GM19240 (cell line): Measurements from ENCODE around the gene SERPINE3.

Source experiments
- DNase-seq: peaks from one replicate; pipeline ENCODE4 v3.0.0; 2011; ENCODE audit warnings: low spot score; ENCODE audit not compliant: insufficient read length

Gene SERPINE3

DNA sequence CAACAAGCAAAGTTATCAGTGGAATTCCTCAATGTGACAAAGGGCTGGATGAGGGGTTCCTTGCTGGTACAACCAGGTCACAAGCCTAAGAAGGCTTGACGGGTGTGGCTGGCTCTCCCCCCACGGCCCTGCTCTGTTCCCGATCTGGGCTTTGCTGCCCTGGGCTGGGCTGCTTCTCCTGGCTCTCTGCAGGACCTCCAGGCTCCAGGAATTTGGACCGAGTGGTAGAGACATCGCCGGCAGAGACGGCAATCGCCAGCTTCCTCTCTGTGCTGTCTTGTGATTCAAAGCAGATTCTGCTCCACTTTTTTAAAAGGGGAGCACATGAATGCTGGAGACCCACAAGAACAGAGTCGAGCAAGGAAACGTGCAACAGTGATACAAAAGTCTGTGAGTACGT, at the start of gene SERPINE3:
SERPINE3 (plus strand) TSS at position 338 of the 400 bp plus-strand sequence. CDS start 1,401 bp downstream, outside the sequence.
- no peak for DNase-seq

DNA sequence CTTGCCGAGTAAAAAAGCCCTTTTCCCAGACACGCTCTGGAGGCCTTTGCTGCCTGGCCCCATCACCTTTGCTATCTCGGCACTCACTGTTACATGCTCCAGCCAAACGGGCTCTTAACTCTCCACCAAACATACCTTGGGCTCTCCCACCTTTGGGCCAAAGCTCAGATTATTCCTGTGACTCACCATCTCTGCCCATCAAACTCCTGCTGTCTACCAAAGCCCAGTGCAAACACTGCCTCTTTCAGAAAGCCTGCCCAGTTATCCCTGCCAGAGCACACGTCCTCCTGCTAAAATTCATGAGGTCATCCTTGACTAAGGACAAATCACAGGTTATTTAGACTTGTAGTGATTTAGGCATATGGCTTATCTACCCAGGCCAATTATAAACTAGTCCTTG, 48.1 kb upstream of the SERPINE3 start:
- no peak for DNase-seq

GRCh38 chr13:51292000-51292565, 47.4 kb upstream of the SERPINE3 start:
- no peak for DNase-seq

DNA sequence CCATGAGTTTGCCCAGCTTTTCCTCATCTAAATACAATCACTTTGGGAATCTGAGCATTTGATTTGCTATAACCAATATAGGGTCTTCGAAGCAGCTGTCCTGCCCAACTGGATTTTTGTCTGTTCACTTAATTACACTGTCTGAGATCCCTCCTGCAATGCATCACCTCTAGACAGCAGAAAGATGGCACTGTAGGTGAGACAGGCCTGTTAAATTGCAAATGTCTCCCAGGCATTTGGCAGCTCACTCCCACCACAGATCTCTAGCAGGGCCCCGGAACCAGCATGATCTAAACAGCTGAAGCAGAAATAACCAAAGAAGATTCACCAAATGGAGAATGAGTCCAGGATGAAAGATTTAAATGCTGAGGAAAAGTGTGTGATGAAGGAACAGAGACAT, 41.9 kb upstream of the SERPINE3 start:
- no peak for DNase-seq

- no peak for DNase-seq
Measured at GRCh38 chr13:51298812-51299211, 40.7 kb upstream of the SERPINE3 start.

DNA sequence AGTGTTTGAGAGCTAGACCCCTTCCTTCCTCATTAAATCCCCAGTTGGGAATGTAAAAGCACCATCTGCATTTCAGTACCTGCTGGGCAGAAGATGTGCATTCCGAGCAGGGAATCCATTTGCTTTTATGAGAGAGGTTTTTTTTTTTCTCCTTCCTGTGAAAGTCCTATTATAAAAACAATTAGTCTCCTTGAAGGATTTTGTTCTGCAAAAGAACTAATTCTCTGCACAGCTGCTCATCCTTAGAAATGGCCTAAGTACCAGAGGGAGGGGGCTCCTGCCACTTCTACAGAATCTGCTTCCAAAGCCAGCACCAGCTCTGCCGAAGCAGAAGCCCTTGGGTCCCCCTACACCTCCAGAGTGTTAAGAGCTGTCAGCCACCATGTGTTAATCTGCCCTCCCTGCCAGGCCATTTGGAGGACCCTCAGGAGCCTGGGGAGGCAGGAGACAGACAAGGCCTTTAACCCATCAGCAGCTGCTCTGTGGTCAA, 36.4 kb upstream of the SERPINE3 start:
- DNase-seq, result no peak

- DNase-seq, result no peak
Measured at GRCh38 chr13:51303882-51304281, 35.6 kb upstream of the SERPINE3 start.

DNA sequence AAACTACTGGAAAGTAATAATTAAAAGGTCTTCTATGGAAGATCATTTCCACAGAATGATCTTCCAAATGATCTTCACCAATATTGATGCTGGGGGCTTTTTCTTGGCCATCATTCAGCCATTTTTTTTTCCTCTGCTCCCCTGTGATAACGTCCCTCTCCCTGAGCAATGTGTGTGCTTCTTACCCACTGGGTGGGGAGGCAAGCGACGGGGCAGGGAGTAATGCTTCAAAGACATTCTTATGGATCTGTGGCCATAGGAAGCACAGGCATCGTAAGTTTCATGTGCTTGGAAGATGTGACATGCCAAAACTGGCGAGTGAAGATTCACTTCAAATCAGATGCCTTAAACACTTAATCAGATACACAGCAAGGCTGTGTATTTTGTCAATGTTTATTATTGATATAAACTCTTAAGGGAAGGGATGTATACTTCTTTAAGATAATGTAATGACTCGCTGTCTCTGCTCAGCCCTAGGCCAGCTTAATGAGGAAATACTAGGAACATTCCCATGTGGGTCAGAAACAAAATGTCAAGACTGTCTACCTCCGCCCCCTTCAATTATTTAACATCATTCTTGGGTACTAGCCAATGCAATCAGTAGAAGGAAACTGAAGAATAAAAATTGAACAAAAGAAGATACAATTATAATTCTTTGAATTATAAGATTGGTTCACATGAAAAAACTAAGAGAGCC, 34.1 kb upstream of the SERPINE3 start:
- DNase-seq, result no peak

DNA sequence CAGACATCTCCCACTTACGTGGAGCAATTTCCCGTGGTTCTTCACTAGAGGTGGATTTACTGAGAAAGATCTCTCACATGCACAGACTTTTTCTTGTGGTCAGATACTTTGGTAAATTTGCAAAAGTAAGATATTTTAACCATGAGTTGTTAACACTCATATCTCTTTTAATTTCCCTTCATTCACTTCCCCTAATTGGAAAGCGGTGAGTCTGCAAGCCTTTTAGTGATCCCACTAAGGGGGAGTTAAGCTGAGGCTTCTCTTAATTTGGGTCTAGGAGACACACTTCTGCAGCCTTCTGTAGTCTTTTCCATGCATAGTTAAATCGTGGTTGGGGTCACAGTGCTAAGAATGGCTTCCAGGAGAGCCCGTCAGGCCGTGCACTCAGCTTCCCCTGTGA, 30.7 kb upstream of the SERPINE3 start:
- no peak for DNase-seq

DNA sequence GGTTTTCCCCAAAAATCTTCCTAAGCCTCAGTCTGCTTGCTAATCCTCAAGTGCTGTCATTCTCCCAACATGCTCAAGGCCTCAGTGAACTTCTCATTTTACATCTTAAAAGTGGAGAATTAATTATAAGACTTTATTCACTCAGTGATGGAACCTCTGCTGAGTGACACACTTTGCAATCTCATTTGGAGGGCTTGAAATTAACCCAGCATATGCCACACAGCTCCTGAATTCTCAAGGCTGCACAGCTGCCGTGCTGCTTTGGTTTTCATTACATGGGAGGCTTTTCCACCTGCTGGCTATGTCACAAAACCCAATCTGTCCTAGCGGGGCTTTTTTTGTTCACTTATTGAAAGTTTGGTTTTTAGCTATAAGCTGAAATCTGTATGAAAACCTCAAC, 28.3 kb upstream of the SERPINE3 start:
- no peak for DNase-seq

DNA sequence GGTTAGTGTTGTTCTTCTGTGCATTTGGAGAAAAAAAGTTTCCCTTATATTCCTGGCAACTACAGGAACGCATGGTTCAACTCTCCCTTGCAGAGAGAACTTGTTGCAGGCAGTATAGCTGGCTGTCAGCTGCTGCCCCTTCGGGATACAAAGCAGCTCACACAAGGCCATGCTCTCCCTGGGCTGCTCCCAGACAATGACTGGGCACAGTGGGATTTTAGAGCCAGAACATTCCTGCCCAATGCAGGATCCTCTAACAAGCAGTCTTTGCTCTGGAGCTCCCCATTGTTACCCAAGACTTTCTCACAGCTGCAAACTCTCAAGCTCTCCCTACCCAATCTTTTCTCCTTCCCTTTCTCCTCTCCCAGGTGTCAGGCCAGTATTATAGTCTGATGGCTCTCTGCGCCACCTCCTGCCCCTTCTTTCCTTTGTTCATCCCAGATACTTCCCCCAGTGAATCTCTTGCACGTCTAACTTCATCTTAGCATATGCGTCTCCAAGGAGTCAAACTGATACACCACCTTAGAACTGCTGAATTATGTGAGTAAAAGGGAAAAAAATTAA, 27.5 kb upstream of the SERPINE3 start:
- DNase-seq, result no peak

DNA sequence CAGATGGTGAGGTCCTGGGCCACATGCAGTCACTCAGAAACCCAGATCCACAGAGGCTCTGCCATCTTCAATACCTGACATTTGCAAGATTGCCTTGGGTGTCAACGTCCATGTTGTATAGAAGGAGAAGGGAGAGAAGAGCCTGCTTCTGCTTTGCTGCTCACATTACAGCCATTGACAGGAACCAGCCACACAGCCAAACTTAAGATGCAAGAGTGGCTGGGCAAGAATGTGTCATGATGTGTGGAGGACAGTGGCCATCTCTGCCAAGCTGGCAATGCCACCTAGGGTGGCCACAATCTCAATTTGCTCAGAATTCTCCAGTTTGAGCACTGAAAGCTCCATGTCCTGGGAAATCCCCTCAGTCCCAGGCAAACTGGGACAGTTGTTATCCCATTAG, 25.9 kb upstream of the SERPINE3 start:
- DNase-seq, result no peak

DNA sequence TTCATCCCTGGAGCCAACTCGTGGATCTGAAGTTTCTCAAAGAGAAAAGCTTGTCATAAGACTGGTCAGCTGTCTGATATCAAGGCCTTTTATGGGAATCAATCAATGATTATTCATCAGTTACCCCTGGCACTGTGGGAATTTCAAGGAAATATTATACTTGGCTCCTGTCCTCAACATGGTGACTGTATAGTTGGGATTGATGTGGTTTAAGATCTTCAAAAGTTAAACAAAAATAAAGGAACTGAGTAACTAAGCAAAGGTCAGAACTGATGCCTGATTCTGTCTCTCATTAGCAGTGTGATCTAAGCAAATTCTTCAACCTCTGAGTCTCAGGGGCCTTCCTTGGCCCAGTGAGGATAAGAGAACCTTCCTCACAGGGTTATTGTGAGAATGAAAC, 22.2 kb upstream of the SERPINE3 start:
- DNase-seq, result no peak

- no peak for DNase-seq
Measured at GRCh38 chr13:51318015-51318414, 21.5 kb upstream of the SERPINE3 start.

DNA sequence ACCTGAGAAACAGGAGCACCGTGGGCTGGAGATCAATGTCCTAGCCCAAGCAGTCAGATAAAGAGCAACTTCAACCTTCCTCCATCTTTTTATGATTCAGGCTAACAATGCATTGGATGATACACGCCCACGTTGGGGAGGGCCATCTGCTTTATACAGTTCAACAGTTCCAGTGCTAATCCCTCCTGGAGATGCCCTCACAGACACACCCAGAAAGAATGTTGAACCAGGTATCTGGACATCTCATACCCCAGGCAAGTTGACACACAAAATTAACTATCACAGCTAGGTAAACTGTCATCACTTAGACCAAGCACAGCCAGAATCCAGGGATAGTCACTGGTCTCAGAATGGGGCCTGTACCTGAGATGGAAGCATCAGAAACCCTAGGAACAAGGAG, 20.6 kb upstream of the SERPINE3 start:
- no peak for DNase-seq

DNA sequence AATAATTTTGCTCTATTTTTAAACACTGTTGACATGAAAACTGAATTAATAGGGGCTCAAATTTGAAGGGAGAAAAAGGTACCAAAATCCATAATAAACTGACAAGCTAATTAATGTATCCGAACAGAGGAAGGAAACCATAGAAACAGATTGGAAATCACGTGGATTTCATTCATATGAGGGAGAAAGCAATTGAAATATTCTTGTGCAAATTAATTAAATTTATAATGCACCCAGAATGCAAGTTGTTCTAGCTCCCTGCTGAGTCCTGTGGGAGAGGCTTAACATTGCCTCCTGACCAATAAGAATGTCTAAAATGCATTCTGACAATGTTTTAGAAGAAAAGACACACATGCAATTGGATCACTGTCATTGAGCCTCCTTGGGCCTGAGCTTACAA, 17.7 kb upstream of the SERPINE3 start:
- no peak for DNase-seq

GRCh38 chr13:51322826-51323225, 16.7 kb upstream of the SERPINE3 start:
- no peak for DNase-seq

GRCh38 chr13:51323824-51324511, 15.5 kb upstream of the SERPINE3 start:
- DNase-seq, result no peak

GRCh38 chr13:51324714-51325420, 14.6 kb upstream of the SERPINE3 start:
- no peak for DNase-seq

DNA sequence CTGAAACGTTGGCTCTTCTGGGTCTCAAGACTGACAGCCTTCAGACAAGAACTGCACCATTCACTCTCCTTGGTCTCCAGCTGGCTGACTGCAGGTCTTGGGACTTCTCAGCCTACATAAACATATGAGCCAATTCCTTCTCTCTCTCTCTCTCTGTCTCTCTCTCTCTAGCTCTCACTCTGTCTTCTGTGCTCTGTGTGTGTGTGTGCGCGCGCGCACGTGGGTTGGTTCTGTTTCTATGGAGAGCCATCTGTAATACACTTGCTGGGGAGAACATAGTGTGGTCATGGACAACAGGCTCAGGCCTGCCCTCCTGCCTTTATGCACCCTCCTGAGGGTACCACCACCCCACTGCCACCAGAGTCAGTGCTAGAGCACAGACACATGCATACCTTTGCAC, 13.7 kb upstream of the SERPINE3 start:
- DNase-seq, result no peak

- DNase-seq, result no peak
Measured at GRCh38 chr13:51326777-51327176, 12.7 kb upstream of the SERPINE3 start.

- DNase-seq, result no peak
Measured at GRCh38 chr13:51327961-51328360, 11.5 kb upstream of the SERPINE3 start.
